HL-60 (cell line): ENCODE measurements around the gene PIGZ.
"Not testable (repeated sequence)": the region's sequence is repeated elsewhere in the genome, so short reads cannot be mapped to it uniquely, and the experiment has no call there.

Experiments
- CTCF ChIP-seq: IDR thresholded peaks from one replicate; pipeline ENCODE4 v1.5.1; 2011; ENCODE audit warnings: low read length, control low read depth, inconsistent platforms; ENCODE audit not compliant: insufficient read depth
- REST ChIP-seq: IDR thresholded peaks from 2 replicates; pipeline ENCODE4 v1.6.1; 2012; ENCODE audit warnings: low read depth; ENCODE audit not compliant: insufficient replicate concordance

GRCh38 chr3:196944037-196944790 is 24.4 kb downstream of the PIGZ start:
- not testable (repeated sequence) for TF ChIP-seq CTCF, REST
